GM12801 (cell line): ENCODE data around the gene THOC6.

Source experiments
- CTCF ChIP-seq: IDR thresholded peaks from one replicate; pipeline ENCODE4 v1.5.1; 2011; ENCODE audit warnings: control low read depth; ENCODE audit not compliant: insufficient read length; ENCODE audit errors: extremely low read depth

The THOC6 gene

GRCh38 chr16:3074860-3075522 lies 51.2 kb downstream of the THOC6 start:
- TF ChIP-seq CTCF = no peak

GRCh38 chr16:3075523-3075915 lies 51.7 kb downstream of the THOC6 start:
- no peak for TF ChIP-seq CTCF

- no peak for TF ChIP-seq CTCF
Measured at GRCh38 chr16:3076577-3076976, 52.7 kb downstream of the THOC6 start.
